Fibroblast of lung (primary cell): Measurements from ENCODE around the gene PDCD10.

Source experiments
- EZH2 ChIP-seq: IDR thresholded peaks from 2 replicates; pipeline ENCODE4 v1.5.1; 2012; ENCODE audit warnings: low read length, control low read depth, mild to moderate bottlenecking; ENCODE audit errors: missing control alignments
- TF ChIP-seq, protein P1 (sequence below), 2 donors: IDR thresholded peaks in 1 of 2; conservative IDR thresholded peaks in 1 of 2; 1 replicate in 1 of 2; 2 replicates in 1 of 2; pipeline ENCODE4 v1.5.1; 2011 to 2012; ENCODE audit warnings: low read length in 2 of 2, control low read depth in 1 of 2, inconsistent platforms in 1 of 2, low read depth in 1 of 2, mild to moderate bottlenecking in 1 of 2

DNA sequence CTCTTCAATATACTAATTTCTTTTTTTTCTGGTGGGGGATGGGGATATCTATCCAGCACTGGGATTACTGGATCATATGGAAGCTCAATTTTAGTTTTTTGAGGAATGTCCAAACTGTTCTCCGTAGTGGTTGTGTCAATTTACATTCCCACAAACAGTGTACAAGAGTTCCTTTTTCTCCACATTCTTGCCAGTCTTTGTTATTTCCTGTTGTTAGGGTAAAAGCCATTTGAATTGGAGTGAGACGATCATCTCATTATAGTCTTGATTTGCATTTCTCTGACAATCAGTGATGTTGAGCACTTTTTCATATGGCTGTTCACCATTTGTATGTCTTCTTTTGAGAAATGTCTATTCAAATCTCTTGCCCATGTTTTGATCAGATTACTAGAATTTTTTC, 68.1 kb downstream of the PDCD10 start:
- TF ChIP-seq, protein P1, sequence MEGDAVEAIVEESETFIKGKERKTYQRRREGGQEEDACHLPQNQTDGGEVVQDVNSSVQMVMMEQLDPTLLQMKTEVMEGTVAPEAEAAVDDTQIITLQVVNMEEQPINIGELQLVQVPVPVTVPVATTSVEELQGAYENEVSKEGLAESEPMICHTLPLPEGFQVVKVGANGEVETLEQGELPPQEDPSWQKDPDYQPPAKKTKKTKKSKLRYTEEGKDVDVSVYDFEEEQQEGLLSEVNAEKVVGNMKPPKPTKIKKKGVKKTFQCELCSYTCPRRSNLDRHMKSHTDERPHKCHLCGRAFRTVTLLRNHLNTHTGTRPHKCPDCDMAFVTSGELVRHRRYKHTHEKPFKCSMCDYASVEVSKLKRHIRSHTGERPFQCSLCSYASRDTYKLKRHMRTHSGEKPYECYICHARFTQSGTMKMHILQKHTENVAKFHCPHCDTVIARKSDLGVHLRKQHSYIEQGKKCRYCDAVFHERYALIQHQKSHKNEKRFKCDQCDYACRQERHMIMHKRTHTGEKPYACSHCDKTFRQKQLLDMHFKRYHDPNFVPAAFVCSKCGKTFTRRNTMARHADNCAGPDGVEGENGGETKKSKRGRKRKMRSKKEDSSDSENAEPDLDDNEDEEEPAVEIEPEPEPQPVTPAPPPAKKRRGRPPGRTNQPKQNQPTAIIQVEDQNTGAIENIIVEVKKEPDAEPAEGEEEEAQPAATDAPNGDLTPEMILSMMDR (conservative IDR thresholded peaks at IDR 0.05 in 1 of 2, IDR thresholded peaks at IDR 0.05 in 1 of 2; ENCODE audit: low read depth in 1 of 2, low read length in 2 of 2), result no peak
- TF ChIP-seq EZH2, result no peak
